ENCODE results near the gene LIFR.

DNA sequence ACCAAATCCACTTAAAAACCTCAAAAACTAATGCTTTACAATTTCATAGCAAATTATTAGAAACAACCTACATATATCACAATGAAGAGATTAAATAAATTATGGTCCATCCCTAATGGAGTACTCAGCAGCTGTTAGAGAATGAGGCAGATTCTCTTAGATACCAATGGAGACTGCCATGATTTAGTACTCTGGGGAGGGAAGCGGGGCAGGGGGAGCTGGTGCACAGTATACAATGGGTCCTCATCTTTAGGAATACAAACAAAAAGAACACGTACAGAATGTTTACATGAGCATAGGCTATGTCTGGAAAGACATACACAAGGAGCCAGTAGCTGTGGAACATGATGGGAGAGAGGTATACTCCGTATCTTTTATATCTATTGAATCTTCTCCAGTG, 2.0 kb downstream of the LIFR start:
- TF ChIP-seq, protein P1, sequence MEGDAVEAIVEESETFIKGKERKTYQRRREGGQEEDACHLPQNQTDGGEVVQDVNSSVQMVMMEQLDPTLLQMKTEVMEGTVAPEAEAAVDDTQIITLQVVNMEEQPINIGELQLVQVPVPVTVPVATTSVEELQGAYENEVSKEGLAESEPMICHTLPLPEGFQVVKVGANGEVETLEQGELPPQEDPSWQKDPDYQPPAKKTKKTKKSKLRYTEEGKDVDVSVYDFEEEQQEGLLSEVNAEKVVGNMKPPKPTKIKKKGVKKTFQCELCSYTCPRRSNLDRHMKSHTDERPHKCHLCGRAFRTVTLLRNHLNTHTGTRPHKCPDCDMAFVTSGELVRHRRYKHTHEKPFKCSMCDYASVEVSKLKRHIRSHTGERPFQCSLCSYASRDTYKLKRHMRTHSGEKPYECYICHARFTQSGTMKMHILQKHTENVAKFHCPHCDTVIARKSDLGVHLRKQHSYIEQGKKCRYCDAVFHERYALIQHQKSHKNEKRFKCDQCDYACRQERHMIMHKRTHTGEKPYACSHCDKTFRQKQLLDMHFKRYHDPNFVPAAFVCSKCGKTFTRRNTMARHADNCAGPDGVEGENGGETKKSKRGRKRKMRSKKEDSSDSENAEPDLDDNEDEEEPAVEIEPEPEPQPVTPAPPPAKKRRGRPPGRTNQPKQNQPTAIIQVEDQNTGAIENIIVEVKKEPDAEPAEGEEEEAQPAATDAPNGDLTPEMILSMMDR (IDR thresholded peaks at IDR 0.05): no peak
- no peak for TF ChIP-seq EP300 (IDR thresholded peaks at IDR 0.05)
- no peak for TF ChIP-seq POLR2A (IDR thresholded peaks at IDR 0.05)
- TF ChIP-seq POLR2AphosphoS5 (IDR thresholded peaks at IDR 0.05): no peak

All from sigmoid colon (tissue), 4 donors.